ENCODE results near the gene IL17REL.
"Not testable (repeated sequence)": the region's sequence is repeated elsewhere in the genome, so short reads cannot be mapped to it uniquely, and the experiment has no call there.

DNA sequence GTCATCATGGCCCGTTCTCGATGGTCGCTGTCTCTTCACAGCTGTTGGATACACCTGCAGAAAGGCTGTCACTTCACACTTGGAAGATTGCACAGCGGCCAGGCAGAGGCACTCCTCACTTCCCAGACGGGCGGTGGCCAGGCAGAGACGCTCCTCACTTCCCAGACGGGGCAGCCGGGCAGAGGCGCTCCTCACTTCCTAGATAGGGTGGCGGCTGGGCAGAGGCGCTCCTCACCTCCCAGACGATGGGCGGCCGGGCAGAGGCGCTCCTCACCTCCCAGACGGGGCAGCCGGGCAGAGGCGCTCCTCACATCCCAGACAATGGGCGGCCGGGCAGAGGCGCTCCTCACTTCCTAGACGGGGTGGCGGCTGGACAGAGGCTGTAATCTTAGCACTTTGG, 22.7 kb downstream of the IL17REL start:
- TF ChIP-seq, protein P1, sequence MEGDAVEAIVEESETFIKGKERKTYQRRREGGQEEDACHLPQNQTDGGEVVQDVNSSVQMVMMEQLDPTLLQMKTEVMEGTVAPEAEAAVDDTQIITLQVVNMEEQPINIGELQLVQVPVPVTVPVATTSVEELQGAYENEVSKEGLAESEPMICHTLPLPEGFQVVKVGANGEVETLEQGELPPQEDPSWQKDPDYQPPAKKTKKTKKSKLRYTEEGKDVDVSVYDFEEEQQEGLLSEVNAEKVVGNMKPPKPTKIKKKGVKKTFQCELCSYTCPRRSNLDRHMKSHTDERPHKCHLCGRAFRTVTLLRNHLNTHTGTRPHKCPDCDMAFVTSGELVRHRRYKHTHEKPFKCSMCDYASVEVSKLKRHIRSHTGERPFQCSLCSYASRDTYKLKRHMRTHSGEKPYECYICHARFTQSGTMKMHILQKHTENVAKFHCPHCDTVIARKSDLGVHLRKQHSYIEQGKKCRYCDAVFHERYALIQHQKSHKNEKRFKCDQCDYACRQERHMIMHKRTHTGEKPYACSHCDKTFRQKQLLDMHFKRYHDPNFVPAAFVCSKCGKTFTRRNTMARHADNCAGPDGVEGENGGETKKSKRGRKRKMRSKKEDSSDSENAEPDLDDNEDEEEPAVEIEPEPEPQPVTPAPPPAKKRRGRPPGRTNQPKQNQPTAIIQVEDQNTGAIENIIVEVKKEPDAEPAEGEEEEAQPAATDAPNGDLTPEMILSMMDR (IDR thresholded peaks at IDR 0.05; ENCODE audit: insufficient read depth, low read depth, low read length): not testable (repeated sequence)
- not testable (repeated sequence) for TF ChIP-seq EZH2 (IDR thresholded peaks at IDR 0.05; ENCODE audit: insufficient read depth, low read length)
